GM06990 (cell line): ENCODE measurements around the gene CNIH2.

ENCODE experiments used
- DNase-seq: peaks from one replicate; pipeline ENCODE4 v3.0.0-alpha.2; 2011; ENCODE audit not compliant: insufficient read length; ENCODE audit errors: extremely low read depth
- H3K27me3 ChIP-seq: replicated peaks from 2 replicates; pipeline ENCODE4 v1.6.0; 2011; ENCODE audit warnings: low read length; ENCODE audit not compliant: control insufficient read depth, insufficient read depth
- H3K36me3 ChIP-seq: 2 replicates; pipeline ENCODE4 v1.5.1; 2011; ENCODE audit warnings: low read length; ENCODE audit not compliant: control insufficient read depth, insufficient read depth
- H3K4me3 ChIP-seq: replicated peaks from 2 replicates; pipeline ENCODE4 v1.5.1; 2011; ENCODE audit warnings: low read depth, mild to moderate bottlenecking, control low read depth, low read length
- TF ChIP-seq, protein P1 (sequence below): IDR thresholded peaks from 2 replicates; pipeline ENCODE4 v1.5.1; 2011; ENCODE audit warnings: low read length, control low read depth, mild to moderate bottlenecking, inconsistent platforms; ENCODE audit not compliant: insufficient read depth, poor library complexity, severe bottlenecking

The CNIH2 gene

DNA sequence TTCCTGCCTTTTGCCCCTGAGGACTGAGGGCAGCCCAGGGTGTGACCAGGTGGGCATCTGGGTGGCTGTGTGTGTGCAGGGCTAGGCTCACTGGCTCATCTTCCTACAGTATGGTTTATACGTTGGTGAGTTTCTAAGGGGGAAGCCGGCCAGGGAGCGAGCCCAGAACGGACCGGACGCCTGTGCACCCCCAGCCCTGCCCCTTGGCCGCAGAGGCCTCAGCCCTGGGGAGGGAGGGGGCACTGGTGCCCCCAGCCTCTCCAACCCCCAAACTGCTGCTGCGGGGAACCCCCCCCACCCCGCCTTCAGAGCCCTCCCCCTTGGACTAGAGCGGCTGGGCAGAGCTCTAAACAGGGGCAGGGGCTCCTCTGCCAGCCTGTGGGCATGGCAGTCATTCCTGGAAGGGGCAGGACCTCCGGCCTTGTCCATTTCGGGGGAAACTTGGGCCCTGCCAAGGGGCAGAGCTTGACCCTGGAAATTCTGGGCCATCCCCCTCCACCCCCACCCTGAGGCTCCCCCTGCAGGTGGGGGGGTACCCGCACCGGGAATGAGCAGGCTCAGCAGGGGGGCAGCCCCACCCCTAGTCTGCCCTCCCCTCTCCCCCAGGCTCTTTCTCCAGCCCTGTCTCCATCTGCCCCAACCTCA is 5.6 kb downstream of the CNIH2 start:
- TF ChIP-seq, protein P1, sequence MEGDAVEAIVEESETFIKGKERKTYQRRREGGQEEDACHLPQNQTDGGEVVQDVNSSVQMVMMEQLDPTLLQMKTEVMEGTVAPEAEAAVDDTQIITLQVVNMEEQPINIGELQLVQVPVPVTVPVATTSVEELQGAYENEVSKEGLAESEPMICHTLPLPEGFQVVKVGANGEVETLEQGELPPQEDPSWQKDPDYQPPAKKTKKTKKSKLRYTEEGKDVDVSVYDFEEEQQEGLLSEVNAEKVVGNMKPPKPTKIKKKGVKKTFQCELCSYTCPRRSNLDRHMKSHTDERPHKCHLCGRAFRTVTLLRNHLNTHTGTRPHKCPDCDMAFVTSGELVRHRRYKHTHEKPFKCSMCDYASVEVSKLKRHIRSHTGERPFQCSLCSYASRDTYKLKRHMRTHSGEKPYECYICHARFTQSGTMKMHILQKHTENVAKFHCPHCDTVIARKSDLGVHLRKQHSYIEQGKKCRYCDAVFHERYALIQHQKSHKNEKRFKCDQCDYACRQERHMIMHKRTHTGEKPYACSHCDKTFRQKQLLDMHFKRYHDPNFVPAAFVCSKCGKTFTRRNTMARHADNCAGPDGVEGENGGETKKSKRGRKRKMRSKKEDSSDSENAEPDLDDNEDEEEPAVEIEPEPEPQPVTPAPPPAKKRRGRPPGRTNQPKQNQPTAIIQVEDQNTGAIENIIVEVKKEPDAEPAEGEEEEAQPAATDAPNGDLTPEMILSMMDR, result peak; percentile 30
- peaks cover 12% of the 10 kb centered on the region for H3K36me3 ChIP-seq
- no peaks in the 10 kb centered on the region for H3K27me3 ChIP-seq
- H3K4me3 ChIP-seq, result no peak overlapping the region
- DNase-seq, result no peak

DNA sequence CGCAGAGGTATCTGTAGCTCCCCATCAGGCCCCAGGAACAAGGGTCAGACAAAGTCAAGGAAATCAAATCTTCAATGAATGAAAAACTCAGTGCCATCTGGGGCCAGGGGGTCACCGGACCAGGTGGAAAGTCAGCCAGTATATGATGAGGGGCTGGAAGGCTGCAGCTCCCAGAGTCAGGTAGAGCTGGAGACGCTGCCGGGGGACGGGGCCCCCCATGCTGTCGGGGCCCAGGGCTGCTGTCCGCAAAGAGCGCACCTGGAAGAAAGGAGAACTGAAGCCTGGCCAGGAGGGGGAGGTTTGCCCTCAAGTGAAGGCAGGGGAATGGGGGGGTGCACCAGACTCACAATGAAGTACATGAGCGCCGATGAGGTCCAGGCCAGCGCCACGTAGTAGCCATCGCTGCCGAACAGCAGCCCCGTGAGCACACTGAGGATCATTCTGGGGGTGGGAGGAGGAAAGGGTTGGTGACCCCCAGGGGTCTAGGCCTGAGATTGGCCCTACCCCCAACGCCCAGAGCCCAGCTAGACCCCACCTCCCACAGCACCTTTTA is 6.6 kb downstream of the CNIH2 start:
- DNase-seq, result no peak
- TF ChIP-seq, protein P1, result no peak
- Histone ChIP-seq H3K4me3 (no peak overlapping the region), H3K36me3 (peaks cover 12% of the 10 kb centered on the region), H3K27me3 (no peaks in the 10 kb centered on the region)

DNA sequence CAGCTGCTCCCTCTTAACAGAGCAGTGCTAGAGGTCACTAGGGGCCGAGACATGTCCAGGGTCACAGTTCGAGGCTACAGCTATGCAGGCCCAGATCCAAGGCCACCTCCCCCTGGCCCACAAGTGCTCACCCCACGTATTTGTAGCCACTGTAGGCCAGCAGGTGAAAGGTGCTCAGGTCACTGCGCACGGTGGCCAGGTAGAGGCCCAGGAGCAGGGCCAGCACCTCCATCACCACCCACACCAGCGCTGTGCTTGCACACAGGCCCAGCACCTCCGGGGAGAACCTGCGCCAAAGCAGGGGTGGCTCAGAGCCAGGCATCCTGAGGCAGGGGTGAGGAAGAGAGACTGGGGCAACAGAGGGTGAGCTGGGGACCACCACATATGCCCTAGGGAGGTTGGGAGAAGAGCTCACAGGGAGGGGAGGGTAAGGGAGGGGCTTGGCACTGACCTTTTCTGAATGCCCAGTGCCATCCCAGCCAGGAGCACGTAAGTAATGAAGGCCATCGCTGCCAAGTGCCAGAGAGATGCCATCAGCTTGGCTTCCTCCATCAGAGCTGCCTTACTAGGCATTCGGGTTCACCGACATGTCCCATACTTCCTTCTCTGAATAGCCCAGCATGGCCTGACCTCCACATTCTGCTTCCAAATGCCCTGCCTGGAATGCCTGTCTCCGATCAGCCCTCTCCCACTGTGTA is 7.4 kb downstream of the CNIH2 start:
- DNase-seq, result no peak
- TF ChIP-seq, protein P1, result no peak
- H3K4me3 ChIP-seq, result no peak overlapping the region
- H3K27me3 ChIP-seq, result no peaks in the 10 kb centered on the region
- peaks cover 12% of the 10 kb centered on the region for H3K36me3 ChIP-seq

DNA sequence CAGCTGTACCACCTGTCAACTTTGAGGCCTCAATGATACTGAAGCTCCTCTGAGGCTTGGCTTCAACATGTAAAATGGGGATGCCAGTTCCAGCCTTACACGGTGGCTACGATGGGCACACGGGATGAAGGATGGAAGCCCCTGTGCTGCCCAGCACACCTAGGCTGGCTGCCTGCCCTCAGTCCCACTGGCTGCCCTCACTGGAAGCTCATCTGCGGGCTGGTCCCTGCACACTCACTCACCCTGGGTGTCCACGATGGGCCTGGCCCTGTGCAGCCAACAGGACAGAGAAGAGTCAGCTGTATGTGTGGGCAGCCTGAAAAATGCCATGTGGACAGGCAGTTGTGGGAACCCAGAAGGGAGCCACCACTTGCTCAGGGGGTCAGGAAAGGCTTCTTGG is 8.7 kb downstream of the CNIH2 start:
- Histone ChIP-seq H3K27me3 (no peaks in the 10 kb centered on the region; the same call in 1 of the 2 replicates), H3K4me3 (no peak overlapping the region), H3K36me3 (peaks cover 12% of the 10 kb centered on the region)
- no peak for DNase-seq
- TF ChIP-seq, protein P1, result no peak

DNA sequence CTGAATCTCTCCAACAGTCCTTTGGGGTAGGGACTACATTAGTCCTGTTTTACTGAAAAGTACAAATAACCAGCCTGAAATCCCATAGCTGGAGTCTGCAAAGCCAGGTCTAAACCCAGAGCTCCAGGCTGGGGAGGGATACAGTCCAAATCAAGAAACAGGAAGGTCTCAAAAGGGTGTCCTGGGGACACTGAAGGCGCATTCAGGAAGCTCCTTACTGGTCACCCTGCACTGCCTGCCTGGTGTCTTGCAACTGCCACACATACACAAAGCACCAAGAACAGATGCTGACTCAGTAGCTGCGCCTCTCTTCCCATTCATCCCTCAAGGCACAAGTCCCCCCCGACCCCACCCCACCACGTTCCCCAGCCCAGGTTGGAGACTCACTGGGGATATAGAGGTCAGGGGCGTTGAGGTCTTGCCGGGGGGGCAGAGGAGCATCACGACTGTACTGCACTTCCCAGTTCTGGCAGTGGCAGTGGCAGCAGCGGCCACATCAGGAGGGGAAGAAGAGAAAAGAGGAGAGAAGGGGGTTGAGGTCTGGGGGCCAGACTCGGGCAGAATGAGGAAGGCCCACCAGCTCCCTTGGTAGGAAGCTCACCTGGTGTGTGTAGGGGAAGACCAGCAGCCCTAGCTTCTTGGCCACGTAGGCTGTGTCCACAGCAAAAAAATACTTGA is 9.4 kb downstream of the CNIH2 start:
- H3K36me3 ChIP-seq, result peaks cover 12% of the 10 kb centered on the region
- DNase-seq, result no peak
- H3K27me3 ChIP-seq, result no peaks in the 10 kb centered on the region; the same call in none of the 2 replicates
- TF ChIP-seq, protein P1, result no peak
- H3K4me3 ChIP-seq, result peak overlapping the region; percentile 71
